Activated CD4-positive, alpha-beta T cell treated with anti-CD3 and anti-CD28 coated beads, Interleukin-2, Interleukin-6, amounts not matched to agents 100 ng/mL and 50 ng/mL, durations not matched to agents 16 hours and 8 hours (primary cell): Measurements from ENCODE around the gene ADAMTSL1.

ENCODE experiments used
- DNase-seq: peaks from one replicate; pipeline ENCODE4 v3.0.0-alpha.2; 2020

ADAMTSL1 gene

GRCh38 chr9:18500451-18500850 is 26.5 kb downstream of the ADAMTSL1 start:
- DNase-seq = no peak

GRCh38 chr9:18501949-18502348 is 28.0 kb downstream of the ADAMTSL1 start:
- DNase-seq = no peak

GRCh38 chr9:18502546-18502945 is 28.6 kb downstream of the ADAMTSL1 start:
- no peak for DNase-seq

- DNase-seq = no peak
Observed at GRCh38 chr9:18504707-18505106, 30.8 kb downstream of the ADAMTSL1 start.

- DNase-seq = no peak
Observed at GRCh38 chr9:18507151-18507550, 33.2 kb downstream of the ADAMTSL1 start.

- DNase-seq = no peak
Observed at GRCh38 chr9:18516514-18516913, 42.6 kb downstream of the ADAMTSL1 start.

GRCh38 chr9:18516965-18517364 is 43.0 kb downstream of the ADAMTSL1 start:
- DNase-seq = no peak

- no peak for DNase-seq
Observed at GRCh38 chr9:18520416-18521047, 46.6 kb downstream of the ADAMTSL1 start.

- DNase-seq = no peak
Observed at GRCh38 chr9:18526685-18527084, 52.7 kb downstream of the ADAMTSL1 start.

- DNase-seq = no peak
Observed at GRCh38 chr9:18531136-18532065, 57.4 kb downstream of the ADAMTSL1 start.

- DNase-seq = no peak
Observed at GRCh38 chr9:18534611-18535010, 60.7 kb downstream of the ADAMTSL1 start.

- DNase-seq = no peak
Observed at GRCh38 chr9:18536554-18536953, 62.6 kb downstream of the ADAMTSL1 start.

GRCh38 chr9:18539203-18539693 is 65.3 kb downstream of the ADAMTSL1 start:
- DNase-seq = no peak

GRCh38 chr9:18542837-18543405 is 69.0 kb downstream of the ADAMTSL1 start:
- DNase-seq = no peak

- DNase-seq = no peak
Observed at GRCh38 chr9:18543406-18544192, 69.6 kb downstream of the ADAMTSL1 start.

GRCh38 chr9:18544456-18544855 is 70.5 kb downstream of the ADAMTSL1 start:
- no peak for DNase-seq

- DNase-seq = no peak
Observed at GRCh38 chr9:18545636-18546360, 71.8 kb downstream of the ADAMTSL1 start.

GRCh38 chr9:18548456-18548855 is 74.5 kb downstream of the ADAMTSL1 start:
- no peak for DNase-seq

- DNase-seq = no peak
Observed at GRCh38 chr9:18549772-18550171, 75.8 kb downstream of the ADAMTSL1 start.

- DNase-seq = no peak
Observed at GRCh38 chr9:18550286-18550685, 76.3 kb downstream of the ADAMTSL1 start.

- DNase-seq = no peak
Observed at GRCh38 chr9:18554244-18554643, 80.3 kb downstream of the ADAMTSL1 start.
